HepG2 (cell line): ENCODE results near the gene COL4A2. TPM values are rescaled to one million over a fixed set of nuclear protein-coding genes. Genes with fewer than 3 reads are reported as not detected.

Experiments used
- ATAC-seq: fragments of 200-7000 bp; cut with Tn5 transposase; 3 replicates; pipeline ENCODE4 v1.9.1; 2020; ENCODE audit warnings: mild to moderate bottlenecking, moderate library complexity
- BruUV-seq: library from RNA; stranded (reverse); fragments of 400-500 nt; replicated peaks from 2 replicates; lab custom pipeline; 2021; lab: Mats Ljungman, UMichigan
- CTCF ChIA-PET: fragments of 300-600 bp; formaldehyde crosslinking; extraction: SDS; loops from one replicate; lab custom pipeline; 2021; ENCODE audit warnings: low total read pairs, inconsistent platforms, low intra/inter-chr PET ratio; lab: Yijun Ruan, JAX
- POLR2A ChIA-PET: fragments of 350-600 bp; sonication (Branson Sonifier 250); formaldehyde crosslinking; loops from one replicate; lab custom pipeline; 2020; ENCODE audit warnings: antibody characterized with exemption, inconsistent platforms; lab: Yijun Ruan, JAX
- DNase-seq: peaks from one replicate; pipeline ENCODE4 v3.0.0-alpha.2; 2015; ENCODE audit warnings: low spot score
- FAIRE-seq: peaks from 3 replicates; lab custom pipeline; 2011; peaks lifted over from hg19 to GRCh38; lab: Jason Lieb, UNC
- H2AFZ ChIP-seq: one replicate; pipeline ENCODE4 v1.6.1; 2011; ENCODE audit warnings: low read length, inconsistent platforms
- H3K27ac ChIP-seq: fragments of 300-600 bp; 3 replicates; pipeline ENCODE4 v1.8.0; 2011; ENCODE audit warnings: mixed run types, mild to moderate bottlenecking, mixed read lengths, low read length, inconsistent platforms; ENCODE audit not compliant: insufficient read depth; ENCODE audit errors: extremely low read length
- H3K27me3 ChIP-seq, 2 experiments: fragments of 200-600 bp in 1 of 2; 2 replicates in 1 of 2; 3 replicates in 1 of 2; pipeline versions ENCODE4 v1.6.0 to v1.8.0; 2011; ENCODE audit warnings: low read length in 2 of 2, mild to moderate bottlenecking in 2 of 2, moderate library complexity in 2 of 2, inconsistent platforms in 1 of 2; ENCODE audit not compliant: insufficient read depth in 2 of 2, control insufficient read depth in 1 of 2
- H3K36me3 ChIP-seq, 2 experiments: fragments of 200-600 bp in 1 of 2; replicated peaks in 1 of 2; 2 replicates in 1 of 2; 3 replicates in 1 of 2; pipeline versions ENCODE4 v1.5.1 to v1.8.0; 2011; ENCODE audit warnings: low read length in 2 of 2, inconsistent platforms in 1 of 2; ENCODE audit not compliant: insufficient read depth in 2 of 2, control insufficient read depth in 1 of 2
- H3K4me1 ChIP-seq: 2 replicates; pipeline ENCODE4 v1.5.1; 2012; ENCODE audit warnings: low read length, inconsistent platforms; ENCODE audit not compliant: insufficient read depth
- H3K4me2 ChIP-seq: 2 replicates; pipeline ENCODE4 v1.6.0; 2011; ENCODE audit warnings: low read depth, low read length, inconsistent platforms
- H3K4me3 ChIP-seq, 3 experiments: fragments of 200-600 bp in 1 of 3; sonication (generic), shearing (Covaris generic) in 1 of 3; replicated peaks in 1 of 3; 2 replicates each; pipeline ENCODE4 v1.5.1; 2011 to 2016; ENCODE audit warnings: low read length in 3 of 3, inconsistent platforms in 2 of 3, low read depth in 2 of 3, mild to moderate bottlenecking in 2 of 3, control low read depth in 1 of 3, mixed read lengths in 1 of 3; ENCODE audit not compliant: insufficient read depth in 1 of 3
- H3K79me2 ChIP-seq: one replicate; pipeline ENCODE4 v1.6.1; 2011; ENCODE audit warnings: low read length, inconsistent platforms; ENCODE audit not compliant: insufficient read depth
- H3K9ac ChIP-seq: 2 replicates; pipeline ENCODE4 v1.6.0; 2011; ENCODE audit warnings: mild to moderate bottlenecking, low read depth, low read length, inconsistent platforms; ENCODE audit not compliant: insufficient read depth
- H3K9me3 ChIP-seq: 2 replicates; pipeline ENCODE4 v1.5.1; 2012; ENCODE audit warnings: mild to moderate bottlenecking, low read length
- H4K20me1 ChIP-seq: 2 replicates; pipeline ENCODE4 v1.6.0; 2011; ENCODE audit warnings: inconsistent platforms, mild to moderate bottlenecking, low read length, moderate library complexity; ENCODE audit not compliant: insufficient read depth
- DMAP1 ChIP-seq: IDR thresholded peaks from 2 replicates; pipeline ENCODE4 v1.6.1; 2016
- ERF ChIP-seq: IDR thresholded peaks from 2 replicates; pipeline ENCODE4 v1.6.1; 2018; ENCODE audit warnings: missing biosample characterization, missing genetic modification reagents
- HDAC1 ChIP-seq: sonication (generic); formaldehyde crosslinking; IDR thresholded peaks from 2 replicates; pipeline ENCODE4 v1.5.1; 2020; ENCODE audit warnings: mild to moderate bottlenecking, missing genetic modification reagents
- HDAC2 ChIP-seq: sonication (generic); formaldehyde crosslinking; IDR thresholded peaks from 2 replicates; pipeline ENCODE4 v1.4.0; 2020; ENCODE audit warnings: missing genetic modification reagents
- HIVEP1 ChIP-seq: sonication (generic); formaldehyde crosslinking; IDR thresholded peaks from 2 replicates; pipeline ENCODE4 v1.4.0; 2020; ENCODE audit warnings: mild to moderate bottlenecking, missing genetic modification reagents
- KMT2A ChIP-seq: sonication (generic); formaldehyde crosslinking; IDR thresholded peaks from 2 replicates; pipeline ENCODE4 v1.4.0; 2020; ENCODE audit warnings: missing genetic modification reagents
- KMT2B ChIP-seq: IDR thresholded peaks from 2 replicates; pipeline ENCODE4 v1.6.1; 2016; ENCODE audit warnings: missing genetic modification reagents, missing compliant biosample characterization
- MEIS1 ChIP-seq: sonication (generic); formaldehyde crosslinking; IDR thresholded peaks from 2 replicates; pipeline ENCODE4 v1.9.0; 2021; ENCODE audit warnings: mild to moderate bottlenecking, missing genetic modification reagents, moderate library complexity, borderline replicate concordance
- MIER3 ChIP-seq: IDR thresholded peaks from 2 replicates; pipeline ENCODE4 v1.6.1; 2016; ENCODE audit warnings: missing compliant biosample characterization, borderline replicate concordance
- PHF21A ChIP-seq: sonication (generic); formaldehyde crosslinking; IDR thresholded peaks from 2 replicates; pipeline ENCODE4 v1.5.0; 2020; ENCODE audit warnings: mild to moderate bottlenecking, missing genetic modification reagents
- PTBP1 ChIP-seq: fragments of 200-400 bp; formaldehyde crosslinking; IDR thresholded peaks from 2 replicates; pipeline ENCODE4 v1.6.1; 2018; ENCODE audit warnings: low read length, low read depth; ENCODE audit not compliant: poor library complexity, severe bottlenecking
- SMAD9 ChIP-seq: sonication (generic); formaldehyde crosslinking; IDR thresholded peaks from 2 replicates; pipeline ENCODE4 v1.5.1; 2020; ENCODE audit warnings: mild to moderate bottlenecking, missing genetic modification reagents
- SMARCC2 ChIP-seq: fragments of 450-650 bp; IDR thresholded peaks from 2 replicates; pipeline ENCODE4 v1.6.1; 2017; ENCODE audit warnings: antibody characterized with exemption, mild to moderate bottlenecking
- TOE1 ChIP-seq: sonication (generic); formaldehyde crosslinking; IDR thresholded peaks from 2 replicates; pipeline ENCODE4 v1.4.0; 2020; ENCODE audit warnings: mild to moderate bottlenecking, missing genetic modification reagents
- ZMYM4 ChIP-seq: sonication (generic); formaldehyde crosslinking; IDR thresholded peaks from 2 replicates; pipeline ENCODE4 v1.8.1; 2023; ENCODE audit warnings: mild to moderate bottlenecking, missing genetic modification reagents
- ZNF607 ChIP-seq: sonication (generic); formaldehyde crosslinking; IDR thresholded peaks from 2 replicates; pipeline ENCODE4 v1.5.1; 2020; ENCODE audit warnings: missing genetic modification reagents, mild to moderate bottlenecking, borderline replicate concordance
- ZNF720 ChIP-seq: sonication (generic); formaldehyde crosslinking; IDR thresholded peaks from 2 replicates; pipeline ENCODE4 v1.4.0; 2020; ENCODE audit warnings: missing genetic modification reagents
- ZNF746 ChIP-seq: sonication (generic); formaldehyde crosslinking; IDR thresholded peaks from 2 replicates; pipeline ENCODE4 v1.8.0; 2022; ENCODE audit warnings: mild to moderate bottlenecking, missing genetic modification reagents
- ZNF777 ChIP-seq: sonication (generic); formaldehyde crosslinking; IDR thresholded peaks from 2 replicates; pipeline ENCODE4 v1.4.0; 2020; ENCODE audit warnings: missing genetic modification reagents
- WGBS: methylation state at CpG from one replicate; pipeline ENCODE4 v1.1.6; 2017; ENCODE audit warnings: low lambda C conversion rate; 5-methylcytosine and 5-hydroxymethylcytosine counted together
- in situ Hi-C: cut with HindIII; loops from 2 replicates; pipeline ENCODE4 v1.10.0; 2017; ENCODE audit warnings: low pct_unique_long_range_greater_than_20kb; ENCODE audit not compliant: extremely low pct_ligation_motif_present
- intact Hi-C: fragments of 100-400 bp; cut with micrococcal nuclease; formaldehyde crosslinking; loops from one replicate; pipeline ENCODE4 v1.10.0; 2022; ENCODE audit not compliant: unreplicated experiment
- polyA plus RNA-seq, 8 experiments: library from polyadenylated mRNA; depleted of rRNA in 3 of 8; stranded (reverse) in 7 of 8; unstranded in 1 of 8; fragments of >200 nt; fragmentation: Illumina TruSeq in 4 of 8; extraction: Trizol in 4 of 8; gene quantifications; 2 replicates each; pipeline versions ENCODE4 v1.2.1 to v1.2.3, GENCODE V29; 2011 to 2016; ENCODE audit warnings: low read depth in 4 of 8, missing spikeins in 1 of 8, mixed read lengths in 1 of 8; ENCODE audit not compliant: insufficient read depth in 1 of 8
- total RNA-seq, 5 experiments: library from RNA; depleted of rRNA; stranded (reverse); fragments of >200 nt; fragmentation: Illumina TruSeq; extraction: Trizol; gene quantifications; 2 replicates each; pipeline ENCODE4 v1.2.3, GENCODE V29; 2016; ENCODE audit warnings: low read depth in 1 of 5
- TF ChIP-seq, protein P1 (sequence below): IDR thresholded peaks from 2 replicates; pipeline ENCODE4 v1.6.1; 2016; ENCODE audit warnings: mild to moderate bottlenecking
- TF ChIP-seq, protein P2 (sequence below): IDR thresholded peaks from 2 replicates; pipeline ENCODE4 v1.6.1; 2018; ENCODE audit warnings: missing genetic modification reagents, mild to moderate bottlenecking, missing compliant biosample characterization
- TF ChIP-seq, protein P3 (sequence below): sonication (generic); formaldehyde crosslinking; IDR thresholded peaks from 2 replicates; pipeline ENCODE4 v1.4.0; 2020; ENCODE audit warnings: missing genetic modification reagents

The COL4A2 gene
- total and polyA plus RNA-seq, 2 of the 13 experiments (the other 11 are each of a cell fraction or from before 2014, with no cell fraction given), result 0.22 to 1.9 TPM

DNA sequence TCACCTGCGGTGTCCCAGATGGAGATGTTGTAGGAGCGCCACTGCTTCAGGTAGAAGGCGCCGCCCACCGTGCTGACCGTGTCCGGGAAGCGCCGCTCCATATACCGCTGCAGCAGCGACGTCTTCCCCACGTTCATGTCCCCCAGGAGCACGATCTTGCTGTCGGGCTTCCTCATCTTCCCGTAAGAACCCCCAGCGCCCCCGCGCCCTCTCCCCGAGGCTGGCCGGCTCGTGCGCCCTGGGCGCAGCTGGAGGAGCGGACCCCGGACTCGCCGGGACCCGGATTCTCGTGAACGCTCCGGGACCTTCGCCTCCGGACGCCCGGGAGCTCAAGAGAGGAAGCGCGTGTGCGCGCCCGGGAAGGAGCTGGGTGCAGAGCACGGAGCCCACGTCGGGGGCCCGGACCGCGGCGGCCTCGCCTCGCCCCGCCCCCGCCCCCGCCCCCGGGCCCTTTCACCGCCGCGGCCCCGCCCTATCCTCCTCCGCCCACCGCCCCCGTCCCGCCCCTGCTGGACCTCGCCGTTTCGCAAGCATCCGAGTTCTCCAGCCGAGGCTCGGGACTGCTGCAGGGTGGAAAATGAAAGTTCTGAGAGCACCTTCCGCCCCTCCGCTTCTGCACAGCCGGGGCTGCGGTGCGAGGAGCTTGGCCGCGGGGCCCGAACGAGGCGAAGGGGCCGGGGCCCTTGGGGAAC lies 254.4 kb downstream of the COL4A2 start, which contains the start of gene RAB20:
Gene RAB20 (minus strand): TSS at position 379 of the 692 bp plus-strand sequence. CDS start 203 bp downstream, at position 176.
- Histone ChIP-seq H3K9me3 (no peaks in the 10 kb centered on the region), H4K20me1 (peaks cover 11% of the 10 kb centered on the region; the same call in 1 of the 2 replicates), H3K79me2 (peaks cover 50% of the 10 kb centered on the region), H2AFZ (peak within 1 kb of the TSS; percentile 84), H3K4me3 (peak within 1 kb of the TSS; percentile 90 to 98 (median 94)), H3K4me1 (peaks cover 63% of the 10 kb centered on the region), H3K27me3 (no peaks in the 10 kb centered on the region; a peak in 1 of 5 replicates), H3K4me2 (peak within 1 kb of the TSS; percentile 93), H3K36me3 (peaks cover 5 to 10% of the 10 kb centered on the region in 2 experiments; a peak in 4 of 5 replicates), H3K9ac (peak within 1 kb of the TSS; percentile 86), H3K27ac (peak within 1 kb of the TSS; percentile 95)
- CTCF ChIA-PET, result no interaction called here
- intact Hi-C loops (loop anchor here (2.0 kb wide), 5 partner anchors 15 to 71 kb away; no protein-coding TSS in a partner anchor), in situ Hi-C loops (loop anchor here (5.0 kb wide), 1 partner anchor 104 kb away; no protein-coding TSS in a partner anchor)
- DNase-seq, result peak; percentile 80
- 5% methylated on average over 8 of the region's 79 CpGs for WGBS
- FAIRE-seq, result no peak
- POLR2A ChIA-PET, result interaction anchor here (0.8 to 2.3 kb wide), 15 partner anchors 9 to 354 kb away, joined by 3 to 20 read pairs (median 5); partner anchors contain the start of genes ANKRD10 and NAXD
- no TSS peak for BruUV-seq
- ATAC-seq, result peak; percentile 80
- TF ChIP-seq ZNF746 (CRISPR knock-in tag), result peak; percentile 46; the same call in 1 of the 2 replicates
- no peak for TF ChIP-seq SMAD9 (CRISPR knock-in tag)
- TF ChIP-seq HIVEP1 (CRISPR knock-in tag), result no peak; the same call in 1 of the 2 replicates
- TF ChIP-seq ZNF720, result no peak
- peak; percentile 48 for TF ChIP-seq ERF (CRISPR knock-in tag)
- TF ChIP-seq, protein P1, sequence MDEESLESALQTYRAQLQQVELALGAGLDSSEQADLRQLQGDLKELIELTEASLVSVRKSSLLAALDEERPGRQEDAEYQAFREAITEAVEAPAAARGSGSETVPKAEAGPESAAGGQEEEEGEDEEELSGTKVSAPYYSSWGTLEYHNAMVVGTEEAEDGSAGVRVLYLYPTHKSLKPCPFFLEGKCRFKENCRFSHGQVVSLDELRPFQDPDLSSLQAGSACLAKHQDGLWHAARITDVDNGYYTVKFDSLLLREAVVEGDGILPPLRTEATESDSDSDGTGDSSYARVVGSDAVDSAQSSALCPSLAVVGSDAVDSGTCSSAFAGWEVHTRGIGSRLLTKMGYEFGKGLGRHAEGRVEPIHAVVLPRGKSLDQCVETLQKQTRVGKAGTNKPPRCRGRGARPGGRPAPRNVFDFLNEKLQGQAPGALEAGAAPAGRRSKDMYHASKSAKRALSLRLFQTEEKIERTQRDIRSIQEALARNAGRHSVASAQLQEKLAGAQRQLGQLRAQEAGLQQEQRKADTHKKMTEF (CRISPR knock-in tag), result peak; percentile 84
- TF ChIP-seq KMT2A (CRISPR knock-in tag), result peak; percentile 71
- peak; percentile 52; the same call in 1 of the 2 replicates for TF ChIP-seq MIER3 (CRISPR knock-in tag)
- peak; percentile 11 for TF ChIP-seq ZMYM4 (CRISPR knock-in tag)
- TF ChIP-seq ZNF777, result peak; percentile 97
- TF ChIP-seq, protein P2, sequence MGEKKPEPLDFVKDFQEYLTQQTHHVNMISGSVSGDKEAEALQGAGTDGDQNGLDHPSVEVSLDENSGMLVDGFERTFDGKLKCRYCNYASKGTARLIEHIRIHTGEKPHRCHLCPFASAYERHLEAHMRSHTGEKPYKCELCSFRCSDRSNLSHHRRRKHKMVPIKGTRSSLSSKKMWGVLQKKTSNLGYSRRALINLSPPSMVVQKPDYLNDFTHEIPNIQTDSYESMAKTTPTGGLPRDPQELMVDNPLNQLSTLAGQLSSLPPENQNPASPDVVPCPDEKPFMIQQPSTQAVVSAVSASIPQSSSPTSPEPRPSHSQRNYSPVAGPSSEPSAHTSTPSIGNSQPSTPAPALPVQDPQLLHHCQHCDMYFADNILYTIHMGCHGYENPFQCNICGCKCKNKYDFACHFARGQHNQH (CRISPR knock-in tag), result peak; percentile 71; the same call in 1 of the 2 replicates
- no peak for TF ChIP-seq SMARCC2
- peak; percentile 72 for TF ChIP-seq HDAC1 (CRISPR knock-in tag)
- peak; percentile 29; the same call in 1 of the 2 replicates for TF ChIP-seq HDAC2 (CRISPR knock-in tag)
- TF ChIP-seq PHF21A (CRISPR knock-in tag), result peak; percentile 75; the same call in 1 of the 2 replicates
- peak; percentile 54 for TF ChIP-seq PTBP1
- TF ChIP-seq ZNF607, result no peak; the same call in 1 of the 2 replicates
- 0 out of 2 replicates have a peak, but pooled peaks have one; percentile 47 for TF ChIP-seq MEIS1 (CRISPR knock-in tag)
- TF ChIP-seq TOE1, result no peak
- TF ChIP-seq, protein P3, sequence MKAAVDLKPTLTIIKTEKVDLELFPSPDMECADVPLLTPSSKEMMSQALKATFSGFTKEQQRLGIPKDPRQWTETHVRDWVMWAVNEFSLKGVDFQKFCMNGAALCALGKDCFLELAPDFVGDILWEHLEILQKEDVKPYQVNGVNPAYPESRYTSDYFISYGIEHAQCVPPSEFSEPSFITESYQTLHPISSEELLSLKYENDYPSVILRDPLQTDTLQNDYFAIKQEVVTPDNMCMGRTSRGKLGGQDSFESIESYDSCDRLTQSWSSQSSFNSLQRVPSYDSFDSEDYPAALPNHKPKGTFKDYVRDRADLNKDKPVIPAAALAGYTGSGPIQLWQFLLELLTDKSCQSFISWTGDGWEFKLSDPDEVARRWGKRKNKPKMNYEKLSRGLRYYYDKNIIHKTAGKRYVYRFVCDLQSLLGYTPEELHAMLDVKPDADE, result no peak
- TF ChIP-seq DMAP1 (CRISPR knock-in tag), result 0 out of 2 replicates have a peak, but pooled peaks have one; percentile 28
- TF ChIP-seq KMT2B (CRISPR knock-in tag), result peak; percentile 35; the same call in 1 of the 2 replicates
